Measurements from ENCODE around the gene MIER2. TPM values are rescaled to one million over a fixed set of nuclear protein-coding genes. Genes with fewer than 3 reads are reported as not detected.

Gene MIER2
- total and polyA plus RNA-seq, 2 donors (not counting 1 experiment from before 2014, with no cell fraction given): 10.5 to 19.7 TPM

- ATAC-seq (ENCODE audit: low read depth) (no peak), DNase-seq (no peak)
- TF ChIP-seq EZH2 (IDR thresholded peaks at IDR 0.05; ENCODE audit: borderline replicate concordance, insufficient read depth, low read depth, low read length, poor library complexity, severe bottlenecking): no peak
- no peak for TF ChIP-seq CTCF (IDR thresholded peaks at IDR 0.05)
- Histone ChIP-seq H3K4me2 (replicated peaks; ENCODE audit: low read depth, low read length, poor library complexity, severe bottlenecking) (no peak overlapping the region), H3K36me3 (replicated peaks in 1 of 2; ENCODE audit: control extremely low read depth in 1 of 2, control insufficient read depth in 1 of 2, extremely low read depth in 1 of 2, insufficient read depth in 2 of 2, low read length in 1 of 2) (no peaks in the 10 kb centered on the region), H3K4me1 (ENCODE audit: control insufficient read depth in 2 of 2, insufficient read depth in 2 of 2, low read length in 2 of 2) (no peaks in the 10 kb centered on the region), H4K20me1 (ENCODE audit: control insufficient read depth, insufficient read depth, low read length, poor library complexity, severe bottlenecking) (no peaks in the 10 kb centered on the region), H3K27me3 (replicated peaks in 1 of 4; ENCODE audit: control extremely low read depth in 1 of 4, control insufficient read depth in 3 of 4, insufficient read depth in 4 of 4, low read length in 3 of 4) (peaks cover 0 to 20% (median 6%) of the 10 kb centered on the region in 4 experiments), H3K4me3 (ENCODE audit: control extremely low read depth in 1 of 5, extremely low read depth in 1 of 5, insufficient read depth in 1 of 5, low read depth in 2 of 5, low read length in 4 of 5) (no peak overlapping the region), H2AFZ (ENCODE audit: insufficient read depth, low read depth, low read length, poor library complexity, severe bottlenecking) (no peak overlapping the region), H3K9ac (ENCODE audit: low read length) (no peak overlapping the region), H3K27ac (ENCODE audit: low read length in 2 of 2) (no peak overlapping the region), H3K9me3 (ENCODE audit: control extremely low read depth in 1 of 3, control insufficient read depth in 2 of 3, insufficient read depth in 1 of 3, low read length in 2 of 3) (peaks cover 0 to 4% (median 0%) of the 10 kb centered on the region in 3 donors), H3K79me2 (ENCODE audit: control insufficient read depth, insufficient read depth, low read length) (no peaks in the 10 kb centered on the region)
- 65% methylated on average over 12 of the region's 12 CpGs for WGBS (ENCODE audit: insufficient coverage)
- CTCF ChIA-PET: interaction anchor here (1.4 kb wide), 1 partner anchor 14 kb away, joined by 4 read pairs; no protein-coding TSS in a partner anchor
- no peak overlapping the region for H3K27ac Mint-ChIP-seq
- H3K4me3 Mint-ChIP-seq: no peak overlapping the region
- H3K9me3 Mint-ChIP-seq (ENCODE audit: insufficient read depth): no peaks in the 10 kb centered on the region
- H3K4me1 Mint-ChIP-seq: no peaks in the 10 kb centered on the region
- intact Hi-C loops (cut with micrococcal nuclease): no loop called here
- H3K27me3 Mint-ChIP-seq: peaks cover 25% of the 10 kb centered on the region
- POLR2A ChIA-PET: no interaction called here
These were observed 64.0 kb downstream of the MIER2 start for GRCh38 chr19:280541-281009.

GRCh38 chr19:279656-280055 lies 64.9 kb downstream of the MIER2 start:
- peaks cover 0 to 23% (median 6%) of the 10 kb centered on the region in 4 experiments for H3K27me3 ChIP-seq (replicated peaks in 1 of 4; ENCODE audit: control extremely low read depth in 1 of 4, control insufficient read depth in 3 of 4, insufficient read depth in 4 of 4, low read length in 3 of 4)
- H3K36me3 ChIP-seq (replicated peaks in 1 of 2; ENCODE audit: control extremely low read depth in 1 of 2, control insufficient read depth in 1 of 2, extremely low read depth in 1 of 2, insufficient read depth in 2 of 2, low read length in 1 of 2): no peaks in the 10 kb centered on the region
- peaks cover 30% of the 10 kb centered on the region for H3K27me3 Mint-ChIP-seq
- H3K27ac Mint-ChIP-seq: no peak overlapping the region
- DNase-seq: no peak
- ChIA-PET POLR2A (no interaction called here), CTCF (interaction anchor here (1.4 kb wide), 1 partner anchor 13 kb away, joined by 4 read pairs; no protein-coding TSS in a partner anchor)
- TF ChIP-seq CTCF (IDR thresholded peaks at IDR 0.05): no peak
- no peak for TF ChIP-seq EZH2 (IDR thresholded peaks at IDR 0.05; ENCODE audit: borderline replicate concordance, insufficient read depth, low read depth, low read length, poor library complexity, severe bottlenecking)
- peaks cover 0 to 4% (median 0%) of the 10 kb centered on the region in 3 donors for H3K9me3 ChIP-seq (ENCODE audit: control extremely low read depth in 1 of 3, control insufficient read depth in 2 of 3, insufficient read depth in 1 of 3, low read length in 2 of 3)
- no peak for ATAC-seq (ENCODE audit: low read depth)
- no peak overlapping the region for H3K27ac ChIP-seq (ENCODE audit: low read length in 2 of 2)
- H3K4me1 Mint-ChIP-seq: no peaks in the 10 kb centered on the region
- no peak overlapping the region for H3K4me3 ChIP-seq (ENCODE audit: control extremely low read depth in 1 of 5, extremely low read depth in 1 of 5, insufficient read depth in 1 of 5, low read depth in 2 of 5, low read length in 4 of 5)
- 87% methylated on average over 8 of the region's 10 CpGs for WGBS (ENCODE audit: insufficient coverage)
- no peaks in the 10 kb centered on the region for H3K4me1 ChIP-seq (ENCODE audit: control insufficient read depth in 2 of 2, insufficient read depth in 2 of 2, low read length in 2 of 2)
- H3K9me3 Mint-ChIP-seq (ENCODE audit: insufficient read depth): no peaks in the 10 kb centered on the region
- H4K20me1 ChIP-seq (ENCODE audit: control insufficient read depth, insufficient read depth, low read length, poor library complexity, severe bottlenecking): no peaks in the 10 kb centered on the region
- intact Hi-C loops (cut with micrococcal nuclease): no loop called here
- no peak overlapping the region for H3K4me2 ChIP-seq (replicated peaks; ENCODE audit: low read depth, low read length, poor library complexity, severe bottlenecking)
- H3K4me3 Mint-ChIP-seq: no peak overlapping the region
- H2AFZ ChIP-seq (ENCODE audit: insufficient read depth, low read depth, low read length, poor library complexity, severe bottlenecking): no peak overlapping the region
- H3K79me2 ChIP-seq (ENCODE audit: control insufficient read depth, insufficient read depth, low read length): no peaks in the 10 kb centered on the region
- H3K9ac ChIP-seq (ENCODE audit: low read length): no peak overlapping the region

All from B cell (primary cell).